Keratinocyte (primary cell): Measurements from ENCODE around the gene OR51V1. TPM values are rescaled to one million over a fixed set of nuclear protein-coding genes. Genes with fewer than 3 reads are reported as not detected.

Source experiments
- DNase-seq: peaks from one replicate; pipeline ENCODE4 v3.0.0-alpha.2; 2011; ENCODE audit warnings: low read depth, missing footprints, low spot score
- FAIRE-seq: peaks from 2 replicates; lab custom pipeline; 2011; peaks lifted over from hg19 to GRCh38; lab: Jason Lieb, UNC
- H2AFZ ChIP-seq: 2 replicates; pipeline ENCODE4 v1.6.0; 2012; ENCODE audit warnings: low read length, control low read depth, inconsistent platforms; ENCODE audit not compliant: control insufficient read depth
- H3K27ac ChIP-seq: 2 replicates; pipeline ENCODE4 v1.5.1; 2011; ENCODE audit warnings: low read length; ENCODE audit not compliant: control insufficient read depth, insufficient read depth
- H3K27me3 ChIP-seq: 3 replicates; pipeline ENCODE4 v1.6.0; 2011; ENCODE audit warnings: low read length; ENCODE audit not compliant: control insufficient read depth, insufficient read depth; ENCODE audit errors: extremely low read depth
- H3K36me3 ChIP-seq, 2 experiments: 2 replicates in 1 of 2; 3 replicates in 1 of 2; pipeline ENCODE4 v1.5.1; 2011; ENCODE audit warnings: low read length in 2 of 2, mild to moderate bottlenecking in 1 of 2; ENCODE audit not compliant: control insufficient read depth in 2 of 2, insufficient read depth in 2 of 2; ENCODE audit errors: extremely low read depth in 1 of 2
- H3K4me1 ChIP-seq: 3 replicates; pipeline ENCODE4 v1.5.1; 2011; ENCODE audit warnings: low read length; ENCODE audit not compliant: control insufficient read depth, insufficient read depth; ENCODE audit errors: extremely low read depth
- H3K4me2 ChIP-seq: 3 replicates; pipeline ENCODE4 v1.6.0; 2011; ENCODE audit warnings: low read depth, low read length; ENCODE audit not compliant: control insufficient read depth, insufficient read depth; ENCODE audit errors: extremely low read depth
- H3K4me3 ChIP-seq, 3 experiments: fragments of 200-600 bp in 1 of 3; sonication (generic) in 1 of 3; 2 replicates in 2 of 3; 3 replicates in 1 of 3; pipeline ENCODE4 v1.5.1; 2011 to 2016; ENCODE audit warnings: low read length in 3 of 3, mild to moderate bottlenecking in 3 of 3, control low read depth in 2 of 3, inconsistent platforms in 1 of 3, low read depth in 1 of 3, mixed read lengths in 1 of 3, mixed run types in 1 of 3, moderate library complexity in 1 of 3; ENCODE audit not compliant: control insufficient read depth in 2 of 3, insufficient read depth in 2 of 3; ENCODE audit errors: extremely low read depth in 1 of 3
- H3K79me2 ChIP-seq: 2 replicates; pipeline ENCODE4 v1.6.0; 2012; ENCODE audit warnings: low read length; ENCODE audit not compliant: control insufficient read depth, insufficient read depth
- H3K9ac ChIP-seq: 3 replicates; pipeline ENCODE4 v1.6.0; 2011; ENCODE audit warnings: low read length; ENCODE audit not compliant: control insufficient read depth, insufficient read depth; ENCODE audit errors: extremely low read depth
- H3K9me1 ChIP-seq: 3 replicates; pipeline ENCODE4 v1.6.0; 2011; ENCODE audit warnings: low read length; ENCODE audit not compliant: control insufficient read depth, insufficient read depth; ENCODE audit errors: extremely low read depth
- H3K9me3 ChIP-seq: 2 replicates; pipeline ENCODE4 v1.5.1; 2012; ENCODE audit warnings: low read depth, low read length; ENCODE audit not compliant: control insufficient read depth
- H4K20me1 ChIP-seq: 3 replicates; pipeline ENCODE4 v1.6.0; 2011; ENCODE audit warnings: low read length; ENCODE audit not compliant: control insufficient read depth, insufficient read depth; ENCODE audit errors: extremely low read depth
- EZH2 ChIP-seq: IDR thresholded peaks from one replicate; pipeline ENCODE4 v1.6.1; 2012; ENCODE audit warnings: inconsistent platforms, mild to moderate bottlenecking, low read length, moderate library complexity
- dilution Hi-C: fragments of 300-500 bp; cut with MboI; formaldehyde crosslinking; loops from one replicate; pipeline ENCODE4 v1.7.0; 2020; ENCODE audit warnings: low sequenced_read_pairs; ENCODE audit not compliant: extremely low pct_ligation_motif_present
- polyA plus RNA-seq, 5 experiments: library from polyadenylated mRNA; depleted of rRNA in 3 of 5; stranded (reverse) in 3 of 5; stranded (forward) in 1 of 5; unstranded in 1 of 5; fragments of >200 nt; gene quantifications; 1 replicate in 1 of 5; 2 replicates in 3 of 5; 3 replicates in 1 of 5; pipeline versions ENCODE4 v1.2.1 to v1.2.3, GENCODE V29; 2011 to 2012; ENCODE audit warnings: missing spikeins in 2 of 5, low read depth in 1 of 5, low replicate concordance in 1 of 5
- TF ChIP-seq, protein P1 (sequence below), 3 experiments: IDR thresholded peaks in 1 of 3; conservative IDR thresholded peaks in 1 of 3; optimal IDR thresholded peaks in 1 of 3; 2 replicates in 2 of 3; 3 replicates in 1 of 3; pipeline versions ENCODE3 to v1.5.1; 2011; ENCODE audit warnings: low read length in 3 of 3, mild to moderate bottlenecking in 3 of 3, moderate library complexity in 2 of 3, control low read depth in 1 of 3, inconsistent platforms in 1 of 3; ENCODE audit not compliant: insufficient read depth in 2 of 3; ENCODE audit errors: extremely low read depth in 1 of 3

Gene OR51V1
- polyA plus RNA-seq, 1 donor (not counting 4 experiments of a cell fraction or from before 2014, with no cell fraction given): not detected

- Histone ChIP-seq H3K9me1 (no peaks in the 10 kb centered on the region), H3K9me3 (no peaks in the 10 kb centered on the region), H3K36me3 (no peaks in the 10 kb centered on the region), H3K4me2 (no peak overlapping the region), H3K27me3 (no peaks in the 10 kb centered on the region), H3K9ac (no peak overlapping the region), H3K79me2 (no peaks in the 10 kb centered on the region), H3K27ac (no peak overlapping the region), H3K4me1 (no peaks in the 10 kb centered on the region), H2AFZ (no peak overlapping the region), H4K20me1 (no peaks in the 10 kb centered on the region), H3K4me3 (no peak overlapping the region)
- FAIRE-seq (no peak), DNase-seq (no peak)
- TF ChIP-seq EZH2: no peak
- TF ChIP-seq, protein P1, sequence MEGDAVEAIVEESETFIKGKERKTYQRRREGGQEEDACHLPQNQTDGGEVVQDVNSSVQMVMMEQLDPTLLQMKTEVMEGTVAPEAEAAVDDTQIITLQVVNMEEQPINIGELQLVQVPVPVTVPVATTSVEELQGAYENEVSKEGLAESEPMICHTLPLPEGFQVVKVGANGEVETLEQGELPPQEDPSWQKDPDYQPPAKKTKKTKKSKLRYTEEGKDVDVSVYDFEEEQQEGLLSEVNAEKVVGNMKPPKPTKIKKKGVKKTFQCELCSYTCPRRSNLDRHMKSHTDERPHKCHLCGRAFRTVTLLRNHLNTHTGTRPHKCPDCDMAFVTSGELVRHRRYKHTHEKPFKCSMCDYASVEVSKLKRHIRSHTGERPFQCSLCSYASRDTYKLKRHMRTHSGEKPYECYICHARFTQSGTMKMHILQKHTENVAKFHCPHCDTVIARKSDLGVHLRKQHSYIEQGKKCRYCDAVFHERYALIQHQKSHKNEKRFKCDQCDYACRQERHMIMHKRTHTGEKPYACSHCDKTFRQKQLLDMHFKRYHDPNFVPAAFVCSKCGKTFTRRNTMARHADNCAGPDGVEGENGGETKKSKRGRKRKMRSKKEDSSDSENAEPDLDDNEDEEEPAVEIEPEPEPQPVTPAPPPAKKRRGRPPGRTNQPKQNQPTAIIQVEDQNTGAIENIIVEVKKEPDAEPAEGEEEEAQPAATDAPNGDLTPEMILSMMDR (optimal IDR thresholded peaks at IDR 0.05 in 1 of 3, IDR thresholded peaks at IDR 0.05 in 1 of 3, conservative IDR thresholded peaks at IDR 0.05 in 1 of 3; ENCODE audit: extremely low read depth in 1 of 3, insufficient read depth in 2 of 3, low read length in 3 of 3): no peak
- dilution Hi-C loops: no loop called here
These were observed 9.9 kb upstream of the OR51V1 start for GRCh38 chr11:5210376-5210885.

- H3K9me3 ChIP-seq: no peaks in the 10 kb centered on the region
- no peaks in the 10 kb centered on the region for H3K36me3 ChIP-seq
- H3K27me3 ChIP-seq: no peaks in the 10 kb centered on the region
- H2AFZ ChIP-seq: no peak overlapping the region
- H3K4me1 ChIP-seq: no peaks in the 10 kb centered on the region
- DNase-seq (no peak), FAIRE-seq (peak; percentile 51)
- H3K27ac ChIP-seq: no peak overlapping the region
- no peak overlapping the region for H3K4me2 ChIP-seq
- no peaks in the 10 kb centered on the region for H4K20me1 ChIP-seq
- dilution Hi-C loops: no loop called here
- no peak overlapping the region for H3K9ac ChIP-seq
- TF ChIP-seq, protein P1 (optimal IDR thresholded peaks at IDR 0.05 in 1 of 3, IDR thresholded peaks at IDR 0.05 in 1 of 3, conservative IDR thresholded peaks at IDR 0.05 in 1 of 3; ENCODE audit: extremely low read depth in 1 of 3, insufficient read depth in 2 of 3, low read length in 3 of 3): peak; percentile 43 to 44 (median 44)
- TF ChIP-seq EZH2: no peak
- H3K9me1 ChIP-seq: no peaks in the 10 kb centered on the region
- H3K4me3 ChIP-seq: no peak overlapping the region
- no peaks in the 10 kb centered on the region for H3K79me2 ChIP-seq
These were observed 4.3 kb upstream of the OR51V1 start for GRCh38 chr11:5204787-5205186.
